ENCODE results near the gene HNF4A. TPM values are rescaled to one million over a fixed set of nuclear protein-coding genes. Genes with fewer than 3 reads are reported as not detected.
A peak's percentile ranks its signal among the peaks of the same experiment; 100 is the strongest.

The HNF4A gene
- total and polyA plus RNA-seq, 2 of the 13 experiments (the other 11 are each of a cell fraction or from before 2014, with no cell fraction given): 80.9 to 169 TPM

- TF ChIP-seq ZBTB40 (IDR thresholded peaks at IDR 0.05): peak; percentile 74
- TF ChIP-seq ZBTB40 (CRISPR knock-in tag; IDR thresholded peaks at IDR 0.05): peak; percentile 92
- peak; percentile 99 for TF ChIP-seq ZNF552 (CRISPR knock-in tag; IDR thresholded peaks at IDR 0.05; ENCODE audit: borderline replicate concordance)
- no peak for TF ChIP-seq EZH2 (conservative IDR thresholded peaks at IDR 0.05; ENCODE audit: low read depth, low read length)
- peak; percentile 99 for TF ChIP-seq SMYD3 (CRISPR knock-in tag; IDR thresholded peaks at IDR 0.05)
- TF ChIP-seq CBX5 (CRISPR knock-in tag; IDR thresholded peaks at IDR 0.05; ENCODE audit: borderline replicate concordance): 0 out of 2 replicates have a peak, but pooled peaks have one; percentile 70
- peak; percentile 98 for TF ChIP-seq RBM39 (IDR thresholded peaks at IDR 0.05; ENCODE audit: low read depth, low read length, poor library complexity, severe bottlenecking)
- TF ChIP-seq ZNF331 (CRISPR knock-in tag; IDR thresholded peaks at IDR 0.05): peak; percentile 96
- peak; percentile 73 for TF ChIP-seq ZEB1 (IDR thresholded peaks at IDR 0.05; ENCODE audit: insufficient replicate concordance, low read depth)
- TF ChIP-seq ZNF605 (CRISPR knock-in tag; IDR thresholded peaks at IDR 0.05): peak; percentile 94
- TF ChIP-seq GTF2F1 (IDR thresholded peaks at IDR 0.05; ENCODE audit: low read length): 0 out of 2 replicates have a peak, but pooled peaks have one; percentile 36
- peak; percentile 75; the same call in 1 of the 2 replicates for TF ChIP-seq ZNF512 (CRISPR knock-in tag; IDR thresholded peaks at IDR 0.05)
- TF ChIP-seq DBP (CRISPR knock-in tag; IDR thresholded peaks at IDR 0.05; ENCODE audit: not compliant biosample characterization): peak; percentile 43
- peak; percentile 95; the same call in 1 of the 2 replicates for TF ChIP-seq ZNF34 (CRISPR knock-in tag; IDR thresholded peaks at IDR 0.05; ENCODE audit: borderline replicate concordance)
- peak; percentile 98 for TF ChIP-seq ARHGAP35 (CRISPR knock-in tag; IDR thresholded peaks at IDR 0.05; ENCODE audit: borderline replicate concordance)
- TF ChIP-seq SIN3A (IDR thresholded peaks at IDR 0.05; ENCODE audit: borderline replicate concordance, low read depth, low read length): peak; percentile 79; the same call in 1 of the 2 replicates
- peak; percentile 25; the same call in 1 of the 2 replicates for TF ChIP-seq ZBTB1 (CRISPR knock-in tag; IDR thresholded peaks at IDR 0.05; ENCODE audit: borderline replicate concordance)
These were observed 120.4 kb downstream of the HNF4A start, which contains the start of gene TTPAL (continued) for GRCh38 chr20:44475694-44476560.
